ENCODE measurements around the gene RNF121. TPM values are rescaled to one million over a fixed set of nuclear protein-coding genes. Genes with fewer than 3 reads are reported as not detected.

RNF121 gene
- polyA plus RNA-seq, 1 donor = 30.7 TPM

GRCh38 chr11:72005347-72006260, 76.8 kb downstream of the RNF121 start:
- no peak for DNase-seq (ENCODE audit: low read depth)

- DNase-seq (ENCODE audit: low read depth) = no peak
Measured at GRCh38 chr11:72006309-72007088, 77.7 kb downstream of the RNF121 start.

- DNase-seq (ENCODE audit: low read depth) = no peak
Measured at GRCh38 chr11:72007089-72007476, 78.2 kb downstream of the RNF121 start.

GRCh38 chr11:72007587-72007986, 78.7 kb downstream of the RNF121 start:
- no peak for DNase-seq (ENCODE audit: low read depth)

- DNase-seq (ENCODE audit: low read depth) = no peak
Measured at GRCh38 chr11:72008728-72009127, 79.9 kb downstream of the RNF121 start.

GRCh38 chr11:72009156-72009555, 80.3 kb downstream of the RNF121 start:
- no peak for DNase-seq (ENCODE audit: low read depth)

GRCh38 chr11:72010529-72011233, 81.8 kb downstream of the RNF121 start:
- no peak for DNase-seq (ENCODE audit: low read depth)

GRCh38 chr11:72012091-72012630, 83.3 kb downstream of the RNF121 start:
- no peak for DNase-seq (ENCODE audit: low read depth)

GRCh38 chr11:72012897-72013721, 84.3 kb downstream of the RNF121 start:
- DNase-seq (ENCODE audit: low read depth) = no peak

GRCh38 chr11:72013765-72014711, 85.2 kb downstream of the RNF121 start:
- DNase-seq (ENCODE audit: low read depth) = no peak

- no peak for DNase-seq (ENCODE audit: low read depth)
Measured at GRCh38 chr11:72014761-72015320, 86.0 kb downstream of the RNF121 start.

- no peak for DNase-seq (ENCODE audit: low read depth)
Measured at GRCh38 chr11:72015511-72016061, 86.7 kb downstream of the RNF121 start.

GRCh38 chr11:72018171-72018570, 89.3 kb downstream of the RNF121 start:
- no peak for DNase-seq (ENCODE audit: low read depth)

- no peak for DNase-seq (ENCODE audit: low read depth)
Measured at GRCh38 chr11:72023335-72023734, 94.5 kb downstream of the RNF121 start.

- no peak for DNase-seq (ENCODE audit: low read depth)
Measured at GRCh38 chr11:72024069-72024754, 95.4 kb downstream of the RNF121 start.

- no peak for DNase-seq (ENCODE audit: low read depth)
Measured at GRCh38 chr11:72026090-72026489, 97.2 kb downstream of the RNF121 start.

- no peak for DNase-seq (ENCODE audit: low read depth)
Measured at GRCh38 chr11:72030472-72031045, 101.7 kb downstream of the RNF121 start.

GRCh38 chr11:72036687-72037086, 107.8 kb downstream of the RNF121 start:
- no peak for DNase-seq (ENCODE audit: low read depth)
